HG03095 (cell line): ENCODE data around the gene ZNF831.

Experiments used
- ATAC-seq: cut with Tn5 transposase; IDR thresholded peaks from one replicate; pipeline ENCODE4 v1.9.1; 2021; ENCODE audit warnings: moderate library complexity; ENCODE audit not compliant: unreplicated experiment

Gene ZNF831

GRCh38 chr20:59154317-59155013 lies 9.2 kb upstream of the ZNF831 start:
- ATAC-seq = no peak

DNA sequence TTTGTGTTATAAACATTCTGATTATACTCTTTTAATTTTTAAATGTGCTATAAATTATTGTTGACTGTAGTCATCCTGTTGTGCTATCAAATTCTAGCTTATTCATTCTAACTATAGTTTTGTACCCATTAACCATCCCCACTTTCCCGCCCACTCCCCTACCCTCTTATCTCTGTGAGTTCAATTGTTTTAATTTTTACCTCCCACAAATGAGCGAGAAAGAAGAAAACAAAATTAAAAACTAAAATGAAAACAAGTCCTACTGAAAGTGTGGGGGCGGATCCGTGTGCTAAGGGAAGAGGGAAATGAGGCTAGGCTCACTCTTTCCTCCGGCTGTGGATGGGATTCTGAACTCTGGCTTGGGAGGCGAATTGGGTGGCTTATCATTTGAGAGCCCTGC lies 6.6 kb upstream of the ZNF831 start:
- ATAC-seq = no peak

DNA sequence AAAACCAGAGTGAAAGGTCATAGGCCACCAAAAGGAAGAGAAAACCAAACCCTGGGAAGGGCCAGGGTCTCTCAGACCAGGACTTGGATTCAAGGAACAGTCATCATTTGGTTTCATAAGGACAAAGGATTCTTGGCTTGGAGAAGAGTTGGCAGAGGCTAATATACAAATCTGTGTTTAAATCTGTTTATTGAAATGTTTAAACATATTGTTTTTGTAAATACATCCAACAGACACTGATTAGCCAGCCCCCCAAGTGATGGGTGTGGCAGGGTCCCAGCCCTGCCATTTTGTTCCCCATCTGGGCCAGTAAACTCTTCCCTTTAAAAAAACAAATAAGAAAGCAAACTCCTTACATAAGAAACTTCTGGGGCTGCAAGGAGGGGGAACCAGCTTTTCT lies 6.1 kb upstream of the ZNF831 start:
- no peak for ATAC-seq

- ATAC-seq = no peak
Measured at GRCh38 chr20:59157961-59158541, 5.6 kb upstream of the ZNF831 start.

DNA sequence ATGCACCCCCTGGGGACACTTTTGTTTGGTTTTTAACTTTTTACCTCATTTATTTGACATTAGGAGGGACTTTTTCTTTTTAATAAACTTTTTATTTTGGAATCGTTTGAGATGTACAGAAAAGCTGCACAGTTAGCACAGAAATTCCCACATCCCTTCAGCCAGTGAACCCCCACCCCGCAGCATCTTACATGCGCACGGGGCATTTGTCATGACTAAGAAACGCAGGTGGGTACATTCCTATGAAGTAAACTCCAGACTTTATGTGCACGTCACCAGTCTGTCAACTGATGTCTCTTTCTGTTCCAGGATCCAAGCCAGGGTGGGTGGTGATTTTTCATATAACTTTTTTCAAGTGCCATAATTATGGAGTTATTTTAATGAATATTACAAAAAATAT lies 4.9 kb upstream of the ZNF831 start:
- no peak for ATAC-seq

- no peak for ATAC-seq
Measured at GRCh38 chr20:59159091-59159490, 4.5 kb upstream of the ZNF831 start.

DNA sequence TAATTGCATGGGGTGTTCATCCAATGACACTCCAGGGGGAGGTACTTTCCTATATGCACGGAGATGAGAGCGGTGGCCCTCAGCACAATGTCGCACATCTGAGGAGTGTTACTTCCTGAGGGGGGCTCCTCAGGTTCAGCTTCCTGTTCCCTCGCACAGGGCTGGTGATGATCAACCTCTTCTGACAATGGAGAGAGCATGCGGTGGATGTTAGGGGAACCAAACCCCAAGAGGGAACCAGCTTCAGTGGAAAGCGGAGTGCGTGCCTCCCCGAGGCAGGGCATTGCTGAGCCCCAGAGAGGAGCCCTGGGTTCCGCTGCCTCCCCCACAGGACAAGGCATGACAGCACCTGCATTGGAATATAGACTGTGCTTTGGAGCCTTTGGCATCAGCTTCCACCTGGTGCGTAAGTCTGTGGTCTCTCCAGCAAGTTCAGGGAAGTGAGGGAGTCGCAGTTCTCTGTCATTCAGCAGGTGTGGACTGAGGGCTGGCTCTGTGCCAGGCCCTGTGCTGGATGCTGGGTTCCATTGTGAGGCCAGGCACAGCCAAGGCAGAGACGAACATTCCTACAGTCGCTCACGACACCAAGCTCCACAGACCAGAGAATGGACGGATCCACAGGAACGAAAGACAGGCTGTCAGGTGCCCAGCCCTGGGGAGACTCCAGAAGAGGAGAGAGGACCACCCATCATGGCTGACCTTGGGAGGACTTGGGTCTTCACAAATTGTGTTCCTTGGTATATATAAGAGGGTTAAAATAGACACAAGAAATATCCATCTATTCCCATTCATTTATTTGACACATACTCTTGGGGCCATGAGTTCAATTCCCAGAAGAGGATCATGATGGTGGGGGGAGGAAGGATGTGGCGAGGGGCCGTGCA lies 3.9 kb upstream of the ZNF831 start:
- ATAC-seq = no peak

DNA sequence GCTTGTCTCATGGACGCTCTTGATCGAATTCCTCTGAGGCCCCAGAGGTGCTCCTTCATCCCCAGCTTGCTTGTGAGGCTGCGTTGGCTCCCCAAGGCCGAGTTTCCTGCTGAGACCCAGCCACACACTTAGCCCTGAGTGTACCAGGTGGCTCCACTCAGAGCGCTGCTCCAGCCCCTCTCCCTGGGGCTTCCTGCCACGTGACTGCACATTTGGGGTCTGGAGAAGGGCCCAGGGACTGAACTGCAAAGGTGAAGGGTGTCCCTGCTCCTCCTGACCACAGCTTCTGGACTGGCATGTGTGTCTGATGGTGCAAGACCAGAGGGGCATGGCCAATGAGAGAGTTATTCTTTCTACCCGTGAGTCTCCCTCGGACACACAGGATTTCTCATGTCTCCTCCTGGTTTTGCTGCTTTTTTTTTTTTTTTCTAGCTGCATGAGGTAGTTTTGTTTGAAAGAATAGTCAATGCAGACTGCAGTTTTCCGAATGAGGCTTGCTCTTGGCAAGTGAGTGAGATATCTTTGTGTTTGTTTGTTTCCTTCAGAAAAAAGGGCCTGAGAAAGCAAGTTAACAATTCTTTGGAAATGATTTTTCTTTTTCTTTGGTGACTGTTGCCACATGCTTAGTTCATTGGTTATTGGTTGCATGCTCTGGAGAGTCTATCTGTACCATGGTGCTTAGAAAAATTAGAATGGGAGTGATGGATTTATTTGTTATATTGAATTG lies 3.1 kb upstream of the ZNF831 start:
- no peak for ATAC-seq

GRCh38 chr20:59161721-59162120 lies 1.9 kb upstream of the ZNF831 start:
- ATAC-seq = no peak

DNA sequence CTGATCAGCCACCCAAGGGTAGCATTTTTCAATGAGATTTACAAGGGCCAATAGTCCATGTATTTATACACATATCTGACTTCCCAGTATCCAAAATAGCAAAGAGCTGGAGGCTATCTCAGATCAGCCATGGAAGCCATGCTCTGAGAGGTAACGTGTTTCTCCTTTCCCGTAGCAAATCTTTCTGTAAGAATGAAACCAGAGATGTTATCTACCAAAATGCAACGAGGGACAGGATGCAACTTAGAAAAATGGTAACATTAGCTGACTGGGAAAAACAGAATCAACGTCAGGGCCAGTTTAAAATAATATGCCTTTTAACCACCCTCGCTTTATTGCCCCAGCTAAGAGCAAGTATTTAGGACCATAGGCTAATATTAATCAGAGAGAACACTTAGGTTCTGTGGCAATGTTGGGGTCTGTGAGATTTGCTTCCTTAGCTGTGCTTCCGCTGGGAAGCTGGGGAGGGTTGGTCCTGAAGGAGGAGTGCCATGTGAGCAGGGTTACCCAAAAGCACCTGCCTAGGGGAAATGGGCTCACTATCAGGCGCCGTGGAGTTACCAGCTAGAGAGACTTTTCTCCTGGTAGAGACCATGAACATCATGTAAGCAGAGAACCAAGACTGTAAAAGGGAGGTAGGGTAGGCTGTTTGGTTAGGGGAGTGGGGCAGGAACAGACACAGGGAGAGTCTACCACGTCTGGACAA lies 1.2 kb downstream of the ZNF831 start:
- ATAC-seq = no peak

GRCh38 chr20:59165396-59165795 lies 1.8 kb downstream of the ZNF831 start:
- no peak for ATAC-seq

DNA sequence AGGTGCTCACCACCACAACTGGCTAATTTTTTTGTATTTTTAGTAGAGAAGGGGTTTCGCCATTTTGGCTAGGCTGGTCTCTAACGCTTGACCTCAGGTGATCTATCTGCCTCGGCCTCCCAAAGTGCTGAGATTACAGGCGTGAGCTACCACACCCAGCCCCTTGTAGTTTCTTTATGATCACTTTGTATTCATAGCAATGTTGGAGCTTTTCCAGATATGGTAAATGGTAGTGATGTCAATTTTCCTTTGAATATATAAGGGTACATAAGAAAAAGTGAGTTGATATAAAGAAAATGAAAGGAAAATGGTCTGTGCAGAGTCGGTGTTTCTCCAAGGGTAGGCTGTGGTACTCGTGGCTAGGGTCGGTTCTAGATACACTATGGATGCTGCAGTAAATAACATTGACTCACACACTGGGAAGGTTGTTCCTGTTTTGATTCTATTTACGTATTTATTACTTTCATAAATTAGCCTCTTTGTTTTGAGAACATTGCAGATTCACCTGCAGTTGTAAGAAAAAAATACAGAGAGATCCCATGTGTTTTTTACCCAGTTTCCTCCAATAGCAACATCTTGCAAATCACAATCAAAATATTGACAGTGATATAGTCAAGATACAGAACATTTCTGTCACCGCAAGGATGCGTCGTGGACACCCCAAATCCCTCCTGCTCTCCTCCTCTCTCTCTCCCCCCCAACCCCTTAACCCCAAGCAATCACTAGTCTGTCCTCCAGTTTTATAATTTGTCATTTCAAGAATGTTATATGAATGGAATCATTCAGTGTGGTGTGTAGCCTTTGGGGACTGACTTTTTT lies 2.5 kb downstream of the ZNF831 start:
- no peak for ATAC-seq

DNA sequence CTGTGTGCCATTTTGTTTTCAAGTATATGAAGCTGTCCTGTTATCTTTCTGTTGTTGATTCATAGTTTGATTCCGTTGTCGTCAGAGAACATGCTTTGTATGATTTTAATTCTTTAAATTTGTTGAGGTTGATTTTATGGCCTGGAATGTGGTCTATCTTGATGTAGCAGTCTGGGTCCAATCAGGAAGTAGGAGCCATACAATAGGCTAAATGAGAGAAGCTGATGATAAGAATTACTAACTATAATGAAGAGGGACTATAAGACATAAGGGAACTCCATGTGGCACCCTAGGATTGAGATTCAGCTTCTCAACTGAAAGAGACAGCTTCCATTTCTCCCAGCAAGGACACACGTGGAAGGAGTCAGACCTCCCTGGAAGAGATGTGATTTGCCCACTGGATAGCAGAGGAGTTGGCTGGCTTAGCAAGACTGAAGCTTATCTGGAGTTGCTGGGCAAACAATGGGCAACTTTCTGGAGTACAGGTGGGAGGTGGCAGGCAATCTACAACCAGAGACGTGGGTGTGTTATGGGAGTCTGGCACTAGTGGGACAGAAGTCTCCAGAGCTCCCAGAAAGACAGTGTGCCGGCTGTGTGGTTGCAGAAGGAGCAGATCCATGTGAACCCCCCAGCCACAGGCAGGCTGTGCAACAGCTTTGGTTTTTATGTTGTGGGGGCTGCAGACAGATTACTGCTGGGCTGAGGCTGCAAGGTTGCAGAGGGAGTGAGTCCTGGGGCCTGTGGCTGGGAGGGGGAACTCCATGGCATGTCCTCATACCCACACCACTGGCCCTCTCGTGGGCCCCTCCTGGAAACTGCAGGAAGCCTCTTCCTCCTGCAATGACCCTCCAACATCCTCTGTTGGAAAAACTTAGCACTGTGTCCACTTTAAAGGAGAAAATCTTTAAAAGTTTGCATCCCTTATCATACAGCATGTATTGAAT lies 7.1 kb downstream of the ZNF831 start:
- ATAC-seq = no peak

GRCh38 chr20:59171986-59172385 lies 8.4 kb downstream of the ZNF831 start:
- ATAC-seq = no peak

- ATAC-seq = no peak
Measured at GRCh38 chr20:59173938-59174491, 10.4 kb downstream of the ZNF831 start.

DNA sequence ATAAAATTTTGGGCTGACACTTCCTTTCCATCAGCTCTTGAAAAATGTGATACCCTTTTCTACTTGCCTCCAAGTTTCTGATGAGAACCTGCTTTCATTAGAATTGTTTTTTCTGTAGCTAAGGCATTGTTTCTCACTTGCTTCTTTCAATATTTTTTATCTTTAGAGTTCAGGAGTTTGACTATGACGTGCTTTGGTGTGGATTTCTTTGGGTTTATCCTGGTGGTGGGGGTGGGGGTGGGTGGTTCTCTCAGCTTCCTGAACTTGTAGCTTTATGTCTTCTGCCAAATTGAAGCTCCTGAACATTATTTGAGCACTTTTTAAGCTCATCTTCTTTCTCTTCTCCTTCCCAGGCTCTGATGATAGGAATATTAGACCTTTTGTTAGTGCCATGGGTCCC lies 11.4 kb downstream of the ZNF831 start:
- ATAC-seq = no peak

DNA sequence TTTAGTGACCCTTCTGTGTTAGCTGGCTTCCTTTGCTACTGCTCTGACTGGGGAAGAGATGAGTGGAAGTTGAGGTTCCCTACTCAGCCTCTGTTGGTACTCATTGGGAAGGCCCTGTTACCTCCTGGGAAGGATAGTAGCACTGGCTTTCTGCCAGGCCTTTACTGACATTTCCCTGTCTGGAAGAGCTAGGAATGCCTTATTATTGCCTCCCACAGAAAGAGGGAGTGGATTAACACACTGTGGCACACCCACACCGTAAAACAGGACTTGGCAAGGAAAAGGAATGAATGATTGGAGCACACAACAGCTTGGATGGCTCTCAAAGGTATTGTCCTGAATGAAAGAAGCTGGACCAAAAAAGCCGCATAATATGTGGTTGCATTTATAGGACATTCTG lies 12.2 kb downstream of the ZNF831 start:
- ATAC-seq = no peak

DNA sequence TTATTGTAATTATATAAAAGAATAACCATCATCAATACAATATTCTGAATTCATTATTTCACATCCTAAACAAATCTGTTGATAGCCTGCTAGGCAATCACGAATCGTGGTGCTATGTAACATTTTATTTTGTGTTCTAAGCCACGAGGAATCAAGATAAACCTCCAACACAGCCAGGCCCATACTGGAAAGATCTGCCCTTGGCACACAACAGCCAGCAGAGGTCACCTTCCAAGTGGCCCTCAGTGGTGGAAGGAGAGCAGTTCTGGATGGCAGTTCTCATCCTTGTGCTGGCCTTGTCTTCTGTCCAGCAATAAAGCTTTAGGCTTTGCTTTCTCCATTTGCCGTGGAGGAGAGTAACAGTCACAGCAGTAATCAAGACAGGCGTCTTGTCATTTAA lies 13.2 kb downstream of the ZNF831 start:
- ATAC-seq = no peak
